NT2/D1 (cell line): Measurements from ENCODE around the gene GRHL3.

ENCODE experiments used
- DNase-seq: peaks from one replicate; pipeline ENCODE4 v3.0.0-alpha.2; 2011; ENCODE audit warnings: low read depth, low spot score
- H3K27me3 ChIP-seq: 2 replicates; pipeline ENCODE4 v1.6.0; 2011; ENCODE audit warnings: mild to moderate bottlenecking; ENCODE audit not compliant: insufficient read length, insufficient read depth
- H3K36me3 ChIP-seq: 2 replicates; pipeline ENCODE4 v1.6.1; 2011; ENCODE audit warnings: mild to moderate bottlenecking, low read length, mixed read lengths; ENCODE audit not compliant: insufficient read depth, insufficient read length
- H3K4me1 ChIP-seq: 2 replicates; pipeline ENCODE4 v1.5.1; 2011; ENCODE audit not compliant: insufficient read depth, insufficient read length
- H3K4me3 ChIP-seq: 2 replicates; pipeline ENCODE4 v1.5.1; 2011; ENCODE audit warnings: low read depth; ENCODE audit not compliant: insufficient read length
- H3K9ac ChIP-seq: 2 replicates; pipeline ENCODE4 v1.6.0; 2011; ENCODE audit warnings: low read depth; ENCODE audit not compliant: insufficient read length
- H3K9me3 ChIP-seq: 2 replicates; pipeline ENCODE4 v1.5.1; 2011; ENCODE audit warnings: mild to moderate bottlenecking, low read length; ENCODE audit not compliant: insufficient read depth
- SUZ12 ChIP-seq: IDR thresholded peaks from 2 replicates; pipeline ENCODE4 v1.6.1; 2011; ENCODE audit not compliant: insufficient read length, insufficient read depth; ENCODE audit errors: extremely low read depth
- YY1 ChIP-seq: IDR thresholded peaks from 2 replicates; pipeline ENCODE4 v1.6.1; 2011; ENCODE audit not compliant: insufficient read length, insufficient read depth
- ZNF274 ChIP-seq: IDR thresholded peaks from 2 replicates; pipeline ENCODE4 v1.6.1; 2011; ENCODE audit warnings: mild to moderate bottlenecking, low read depth, low read length

GRHL3 gene

GRCh38 chr1:24321697-24322469 lies 2.7 kb downstream of the GRHL3 start:
- H3K9ac ChIP-seq, result peak overlapping the region; percentile 83
- peaks cover 9% of the 10 kb centered on the region for H3K36me3 ChIP-seq
- H3K4me1 ChIP-seq, result peaks cover 14% of the 10 kb centered on the region
- peaks cover 45% of the 10 kb centered on the region for H3K27me3 ChIP-seq
- peak overlapping the region; percentile 51 for H3K4me3 ChIP-seq
- TF ChIP-seq ZNF274 (no peak), SUZ12 (no peak), YY1 (no peak)
- no peaks in the 10 kb centered on the region for H3K9me3 ChIP-seq
- peak; percentile 81 for DNase-seq

GRCh38 chr1:24322470-24323177 lies 3.5 kb downstream of the GRHL3 start:
- H3K36me3 ChIP-seq, result peaks cover 13% of the 10 kb centered on the region
- H3K4me3 ChIP-seq, result peak overlapping the region; percentile 51
- no peak for TF ChIP-seq SUZ12
- TF ChIP-seq ZNF274, result no peak
- TF ChIP-seq YY1, result no peak
- no peaks in the 10 kb centered on the region for H3K9me3 ChIP-seq
- H3K9ac ChIP-seq, result peak overlapping the region; percentile 83
- peaks cover 11% of the 10 kb centered on the region for H3K4me1 ChIP-seq
- H3K27me3 ChIP-seq, result peaks cover 51% of the 10 kb centered on the region
- DNase-seq, result no peak

- TF ChIP-seq ZNF274 (no peak), YY1 (no peak), SUZ12 (no peak)
- peak overlapping the region; percentile 83 for H3K9ac ChIP-seq
- no peaks in the 10 kb centered on the region for H3K9me3 ChIP-seq
- H3K36me3 ChIP-seq, result peaks cover 13% of the 10 kb centered on the region
- peaks cover 11% of the 10 kb centered on the region for H3K4me1 ChIP-seq
- no peak for DNase-seq
- H3K27me3 ChIP-seq, result peaks cover 56% of the 10 kb centered on the region
- peak overlapping the region; percentile 51 for H3K4me3 ChIP-seq
Observed at GRCh38 chr1:24323281-24323680, 4.1 kb downstream of the GRHL3 start.

- Histone ChIP-seq H3K36me3 (peaks cover 19% of the 10 kb centered on the region), H3K4me3 (no peak overlapping the region), H3K4me1 (peaks cover 13% of the 10 kb centered on the region), H3K9ac (no peak overlapping the region), H3K27me3 (peaks cover 55% of the 10 kb centered on the region), H3K9me3 (no peaks in the 10 kb centered on the region)
- TF ChIP-seq SUZ12 (no peak), ZNF274 (no peak), YY1 (no peak)
- no peak for DNase-seq
Observed at GRCh38 chr1:24324903-24325302, 5.7 kb downstream of the GRHL3 start.

- peaks cover 10% of the 10 kb centered on the region for H3K4me1 ChIP-seq
Observed at GRCh38 chr1:24325587-24326449, 6.7 kb downstream of the GRHL3 start.

GRCh38 chr1:24327486-24327885 lies 8.3 kb downstream of the GRHL3 start:
- Histone ChIP-seq H3K9ac (no peak overlapping the region), H3K36me3 (peaks cover 38% of the 10 kb centered on the region), H3K27me3 (peaks cover 69% of the 10 kb centered on the region), H3K4me1 (peaks cover 10% of the 10 kb centered on the region), H3K4me3 (no peak overlapping the region), H3K9me3 (no peaks in the 10 kb centered on the region)
- TF ChIP-seq ZNF274, result no peak
- TF ChIP-seq YY1, result no peak
- no peak for TF ChIP-seq SUZ12
- DNase-seq, result no peak

More at GRCh38 chr1:24325587-24326449, 6.7 kb downstream of the GRHL3 start:
- H3K27me3 ChIP-seq, result peaks cover 54% of the 10 kb centered on the region
- peaks cover 22% of the 10 kb centered on the region for H3K36me3 ChIP-seq
- no peak overlapping the region for H3K4me3 ChIP-seq
- no peaks in the 10 kb centered on the region for H3K9me3 ChIP-seq
- no peak overlapping the region for H3K9ac ChIP-seq
- no peak for DNase-seq
- TF ChIP-seq SUZ12 (no peak), YY1 (no peak), ZNF274 (no peak)
